GM12878 (cell line): Measurements from ENCODE around the gene TBC1D24. TPM values are rescaled to one million over a fixed set of nuclear protein-coding genes. Genes with fewer than 3 reads are reported as not detected.

Experiments
- polyA plus RNA-seq, 11 experiments: library from polyadenylated mRNA; depleted of rRNA in 4 of 11; unstranded in 6 of 11; stranded (reverse) in 5 of 11; fragments of >200 nt; fragmentation: Nextera tagmentation in 4 of 11; fragmentation: Illumina TruSeq in 1 of 11; extraction: Ambion mirVana in 4 of 11; extraction: Trizol in 1 of 11; gene quantifications; 1 replicate in 1 of 11; 2 replicates in 10 of 11; pipeline versions ENCODE4 v1.2.1 to v1.2.3, GENCODE V29; 2011 to 2016; ENCODE audit warnings: inconsistent platforms in 2 of 11, missing spikeins in 2 of 11, low read depth in 1 of 11
- total RNA-seq, 4 experiments: library from RNA; depleted of rRNA in 3 of 4; stranded (reverse); fragments of >200 nt in 3 of 4; fragmentation: Illumina TruSeq in 1 of 4; extraction: Trizol in 1 of 4; gene quantifications; 2 replicates each; pipeline versions ENCODE4 v1.2.1 to v1.2.3, GENCODE V29; 2013 to 2021
- TF ChIP-seq, protein P1 (sequence below): IDR thresholded peaks from 2 replicates; pipeline ENCODE4 v1.6.1; 2012; ENCODE audit warnings: improper control_type of control experiment, low read depth, low read length; ENCODE audit not compliant: insufficient replicate concordance
- TF ChIP-seq, protein P2 (sequence below): IDR thresholded peaks from 2 replicates; pipeline ENCODE4 v1.6.1; 2012; ENCODE audit warnings: low read depth, low read length, improper control_type of control experiment
- TF ChIP-seq, protein P3 (sequence below): fragments of 450-650 bp; formaldehyde crosslinking; IDR thresholded peaks from 2 replicates; pipeline ENCODE4 v1.4.0; 2022; ENCODE audit warnings: mild to moderate bottlenecking, moderate library complexity

The TBC1D24 gene
- total and polyA plus RNA-seq, 10 of the 15 experiments (the other 5 are each of a cell fraction or from before 2014, with no cell fraction given) = 1.1 to 9.6 (median 4.5) TPM

DNA sequence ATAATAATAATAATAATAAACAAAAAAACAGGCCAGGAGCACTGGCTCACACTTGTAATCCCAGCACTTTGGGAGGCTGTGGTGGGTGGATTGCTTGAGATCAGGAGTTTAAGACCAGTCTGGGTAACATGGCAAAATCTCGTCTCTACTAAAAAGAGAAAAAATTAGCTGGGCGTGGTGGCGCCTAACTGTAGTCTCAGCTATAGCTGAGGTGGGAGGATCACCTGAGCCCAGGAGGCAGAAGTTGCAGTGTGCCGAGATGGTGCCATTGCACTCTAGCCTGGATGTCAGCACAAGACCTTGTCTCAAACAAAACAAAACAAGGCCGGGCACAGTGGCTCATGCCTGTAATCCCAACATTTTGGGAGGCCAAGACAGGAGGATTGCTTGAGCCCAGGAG is 20.1 kb downstream of the TBC1D24 start (continued):
- TF ChIP-seq, protein P1, sequence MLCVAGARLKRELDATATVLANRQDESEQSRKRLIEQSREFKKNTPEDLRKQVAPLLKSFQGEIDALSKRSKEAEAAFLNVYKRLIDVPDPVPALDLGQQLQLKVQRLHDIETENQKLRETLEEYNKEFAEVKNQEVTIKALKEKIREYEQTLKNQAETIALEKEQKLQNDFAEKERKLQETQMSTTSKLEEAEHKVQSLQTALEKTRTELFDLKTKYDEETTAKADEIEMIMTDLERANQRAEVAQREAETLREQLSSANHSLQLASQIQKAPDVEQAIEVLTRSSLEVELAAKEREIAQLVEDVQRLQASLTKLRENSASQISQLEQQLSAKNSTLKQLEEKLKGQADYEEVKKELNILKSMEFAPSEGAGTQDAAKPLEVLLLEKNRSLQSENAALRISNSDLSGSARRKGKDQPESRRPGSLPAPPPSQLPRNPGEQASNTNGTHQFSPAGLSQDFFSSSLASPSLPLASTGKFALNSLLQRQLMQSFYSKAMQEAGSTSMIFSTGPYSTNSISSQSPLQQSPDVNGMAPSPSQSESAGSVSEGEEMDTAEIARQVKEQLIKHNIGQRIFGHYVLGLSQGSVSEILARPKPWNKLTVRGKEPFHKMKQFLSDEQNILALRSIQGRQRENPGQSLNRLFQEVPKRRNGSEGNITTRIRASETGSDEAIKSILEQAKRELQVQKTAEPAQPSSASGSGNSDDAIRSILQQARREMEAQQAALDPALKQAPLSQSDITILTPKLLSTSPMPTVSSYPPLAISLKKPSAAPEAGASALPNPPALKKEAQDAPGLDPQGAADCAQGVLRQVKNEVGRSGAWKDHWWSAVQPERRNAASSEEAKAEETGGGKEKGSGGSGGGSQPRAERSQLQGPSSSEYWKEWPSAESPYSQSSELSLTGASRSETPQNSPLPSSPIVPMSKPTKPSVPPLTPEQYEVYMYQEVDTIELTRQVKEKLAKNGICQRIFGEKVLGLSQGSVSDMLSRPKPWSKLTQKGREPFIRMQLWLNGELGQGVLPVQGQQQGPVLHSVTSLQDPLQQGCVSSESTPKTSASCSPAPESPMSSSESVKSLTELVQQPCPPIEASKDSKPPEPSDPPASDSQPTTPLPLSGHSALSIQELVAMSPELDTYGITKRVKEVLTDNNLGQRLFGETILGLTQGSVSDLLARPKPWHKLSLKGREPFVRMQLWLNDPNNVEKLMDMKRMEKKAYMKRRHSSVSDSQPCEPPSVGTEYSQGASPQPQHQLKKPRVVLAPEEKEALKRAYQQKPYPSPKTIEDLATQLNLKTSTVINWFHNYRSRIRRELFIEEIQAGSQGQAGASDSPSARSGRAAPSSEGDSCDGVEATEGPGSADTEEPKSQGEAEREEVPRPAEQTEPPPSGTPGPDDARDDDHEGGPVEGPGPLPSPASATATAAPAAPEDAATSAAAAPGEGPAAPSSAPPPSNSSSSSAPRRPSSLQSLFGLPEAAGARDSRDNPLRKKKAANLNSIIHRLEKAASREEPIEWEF = no peak
- TF ChIP-seq, protein P2, sequence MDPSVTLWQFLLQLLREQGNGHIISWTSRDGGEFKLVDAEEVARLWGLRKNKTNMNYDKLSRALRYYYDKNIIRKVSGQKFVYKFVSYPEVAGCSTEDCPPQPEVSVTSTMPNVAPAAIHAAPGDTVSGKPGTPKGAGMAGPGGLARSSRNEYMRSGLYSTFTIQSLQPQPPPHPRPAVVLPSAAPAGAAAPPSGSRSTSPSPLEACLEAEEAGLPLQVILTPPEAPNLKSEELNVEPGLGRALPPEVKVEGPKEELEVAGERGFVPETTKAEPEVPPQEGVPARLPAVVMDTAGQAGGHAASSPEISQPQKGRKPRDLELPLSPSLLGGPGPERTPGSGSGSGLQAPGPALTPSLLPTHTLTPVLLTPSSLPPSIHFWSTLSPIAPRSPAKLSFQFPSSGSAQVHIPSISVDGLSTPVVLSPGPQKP = no peak
- TF ChIP-seq, protein P3, sequence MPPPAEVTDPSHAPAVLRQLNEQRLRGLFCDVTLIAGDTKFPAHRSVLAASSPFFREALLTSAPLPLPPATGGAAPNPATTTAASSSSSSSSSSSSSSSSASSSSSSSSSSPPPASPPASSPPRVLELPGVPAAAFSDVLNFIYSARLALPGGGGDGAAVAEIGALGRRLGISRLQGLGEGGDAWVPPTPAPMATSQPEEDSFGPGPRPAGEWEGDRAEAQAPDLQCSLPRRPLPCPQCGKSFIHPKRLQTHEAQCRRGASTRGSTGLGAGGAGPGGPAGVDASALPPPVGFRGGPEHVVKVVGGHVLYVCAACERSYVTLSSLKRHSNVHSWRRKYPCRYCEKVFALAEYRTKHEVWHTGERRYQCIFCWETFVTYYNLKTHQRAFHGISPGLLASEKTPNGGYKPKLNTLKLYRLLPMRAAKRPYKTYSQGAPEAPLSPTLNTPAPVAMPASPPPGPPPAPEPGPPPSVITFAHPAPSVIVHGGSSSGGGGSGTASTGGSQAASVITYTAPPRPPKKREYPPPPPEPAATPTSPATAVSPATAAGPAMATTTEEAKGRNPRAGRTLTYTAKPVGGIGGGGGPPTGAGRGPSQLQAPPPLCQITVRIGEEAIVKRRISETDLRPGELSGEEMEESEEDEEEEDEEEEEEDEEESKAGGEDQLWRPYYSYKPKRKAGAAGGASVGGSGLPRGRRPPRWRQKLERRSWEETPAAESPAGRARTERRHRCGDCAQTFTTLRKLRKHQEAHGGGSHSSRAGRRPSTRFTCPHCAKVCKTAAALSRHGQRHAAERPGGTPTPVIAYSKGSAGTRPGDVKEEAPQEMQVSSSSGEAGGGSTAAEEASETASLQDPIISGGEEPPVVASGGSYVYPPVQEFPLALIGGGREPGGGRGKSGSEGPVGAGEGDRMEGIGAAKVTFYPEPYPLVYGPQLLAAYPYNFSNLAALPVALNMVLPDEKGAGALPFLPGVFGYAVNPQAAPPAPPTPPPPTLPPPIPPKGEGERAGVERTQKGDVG (CRISPR knock-in tag) = no peak
- TF ChIP-seq, all 136 proteins: peak for 0
